ENCODE data around the gene MAP3K8. TPM values are rescaled to one million over a fixed set of nuclear protein-coding genes. Genes with fewer than 3 reads are reported as not detected.
A peak's percentile ranks its signal among the peaks of the same experiment; 100 is the strongest.

Gene MAP3K8
- polyA plus RNA-seq, 3 donors: 54.5 to 206 (median 59.2) TPM

DNA sequence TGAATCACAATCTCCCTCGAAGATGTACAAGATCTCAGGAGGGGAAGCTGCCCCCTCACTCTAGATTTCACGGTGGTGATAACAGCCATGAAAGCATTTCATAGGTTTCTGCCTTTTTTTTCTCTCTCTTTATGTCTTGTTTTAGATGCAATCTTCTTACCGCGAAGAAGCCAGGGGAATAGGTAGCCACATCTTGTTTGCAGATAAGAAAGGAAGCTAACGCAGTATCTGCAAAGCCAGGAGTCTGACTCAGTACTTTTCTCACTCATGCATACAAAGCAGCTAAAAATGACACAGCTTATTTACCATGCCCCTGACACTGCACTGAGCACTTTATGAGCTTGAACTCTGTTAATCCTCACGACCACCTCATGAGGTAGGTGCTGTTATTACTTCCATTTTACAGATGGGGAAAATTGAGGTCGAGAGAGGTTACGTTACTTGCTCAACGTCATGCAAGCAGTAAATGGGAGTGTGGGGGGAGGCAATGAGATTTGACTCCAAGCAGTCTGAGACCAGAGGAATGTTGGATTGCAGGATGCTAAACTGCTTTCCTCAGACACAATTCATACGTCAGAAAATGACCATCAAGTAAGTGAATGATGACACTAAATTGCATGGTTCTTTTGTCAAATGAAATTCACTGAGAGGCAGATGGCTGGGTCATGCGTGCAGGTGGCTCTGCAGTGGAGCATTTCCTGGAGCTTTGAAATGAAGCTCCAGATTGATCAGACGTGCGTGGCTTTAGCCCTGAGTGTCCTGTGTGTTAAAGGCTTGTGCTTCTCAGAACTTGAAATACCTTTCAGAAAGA is 3.3 kb downstream of the MAP3K8 start:
- Histone ChIP-seq H4K20me1 (ENCODE audit: insufficient read depth, low read length) (peaks cover 79% of the 10 kb centered on the region), H3K4me1 (ENCODE audit: control insufficient read depth in 1 of 2, insufficient read depth in 2 of 2, low read length in 2 of 2) (peaks cover 35 to 66% of the 10 kb centered on the region in 2 donors), H2AFZ (ENCODE audit: insufficient read depth, low read depth, low read length, poor library complexity, severe bottlenecking) (no peak overlapping the region), H3K27me3 (ENCODE audit: control insufficient read depth in 2 of 2, insufficient read depth in 2 of 2, low read length in 2 of 2) (no peaks in the 10 kb centered on the region), H3K9ac (ENCODE audit: insufficient read depth, low read length, poor library complexity, severe bottlenecking) (peak overlapping the region; percentile 100), H3K36me3 (replicated peaks in 1 of 2; ENCODE audit: control insufficient read depth in 1 of 2, insufficient read depth in 2 of 2, low read length in 2 of 2) (peaks cover 31 to 51% of the 10 kb centered on the region in 2 donors), H3K9me3 (replicated peaks in 1 of 2; ENCODE audit: control insufficient read depth in 1 of 2, insufficient read depth in 1 of 2, low read length in 2 of 2) (no peaks in the 10 kb centered on the region), H3K79me2 (ENCODE audit: insufficient read depth, low read length) (peaks cover 78% of the 10 kb centered on the region), H3K4me2 (replicated peaks; ENCODE audit: extremely low read depth, low read length, poor library complexity, severe bottlenecking) (peak overlapping the region; percentile 84), H3K27ac (ENCODE audit: low read depth in 1 of 2, low read length in 2 of 2) (peak overlapping the region in 1 of 2 donors; percentile 74), H3K4me3 (replicated peaks in 1 of 3; ENCODE audit: low read depth in 2 of 3, low read length in 3 of 3) (peak overlapping the region; percentile 21 to 100 (median 97))
- peaks cover 59% of the 10 kb centered on the region for H3K4me1 Mint-ChIP-seq
- no peak for TF ChIP-seq CTCF (IDR thresholded peaks at IDR 0.05)
- 35% methylated on average over 5 of the region's 13 CpGs for WGBS (ENCODE audit: insufficient coverage)
- H3K36me3 Mint-ChIP-seq: peaks cover 61 to 64% of the 10 kb centered on the region in 2 donors
- peaks cover 0 to 2% (median 0%) of the 10 kb centered on the region in 3 donors for H3K27me3 Mint-ChIP-seq (ENCODE audit: low read depth in 3 of 3)
- peak overlapping the region; percentile 56 to 98 (median 79) for H3K27ac Mint-ChIP-seq
- intact Hi-C loops (cut with micrococcal nuclease): loop anchor here in 1 of 2 donors (5.0 kb wide), 1 partner anchor 55 kb away; no protein-coding TSS in a partner anchor
- DNase-seq: no peak
- no peaks in the 10 kb centered on the region for H3K9me3 Mint-ChIP-seq
- peak overlapping the region; percentile 98 for H3K4me3 Mint-ChIP-seq

GRCh38 chr10:30438021-30438850 is 4.3 kb downstream of the MAP3K8 start:
- Mint-ChIP-seq H3K27ac (peak overlapping the region in 4 of 7 donors; percentile 35 to 98 (median 66)), H3K27me3 (ENCODE audit: low read depth in 3 of 3) (no peaks in the 10 kb centered on the region), H3K9me3 (no peaks in the 10 kb centered on the region), H3K36me3 (peaks cover 71 to 74% of the 10 kb centered on the region in 2 donors), H3K4me3 (peak overlapping the region; percentile 98), H3K4me1 (peaks cover 55% of the 10 kb centered on the region)
- no peak overlapping the region for H3K9ac ChIP-seq (ENCODE audit: insufficient read depth, low read length, poor library complexity, severe bottlenecking)
- TF ChIP-seq CTCF (IDR thresholded peaks at IDR 0.05): no peak
- peak overlapping the region in 1 of 3 experiments; percentile 100 for H3K4me3 ChIP-seq (replicated peaks in 1 of 3; ENCODE audit: low read depth in 2 of 3, low read length in 3 of 3)
- H3K27ac ChIP-seq (ENCODE audit: low read depth in 1 of 2, low read length in 2 of 2): peak overlapping the region in 1 of 2 donors; percentile 74
- H3K9me3 ChIP-seq (replicated peaks in 1 of 2; ENCODE audit: control insufficient read depth in 1 of 2, insufficient read depth in 1 of 2, low read length in 2 of 2): no peaks in the 10 kb centered on the region
- peaks cover 88% of the 10 kb centered on the region for H3K79me2 ChIP-seq (ENCODE audit: insufficient read depth, low read length)
- 34% methylated on average over 4 of the region's 5 CpGs for WGBS (ENCODE audit: insufficient coverage)
- H3K4me2 ChIP-seq (replicated peaks; ENCODE audit: extremely low read depth, low read length, poor library complexity, severe bottlenecking): peak overlapping the region; percentile 84
- peaks cover 89% of the 10 kb centered on the region for H4K20me1 ChIP-seq (ENCODE audit: insufficient read depth, low read length)
- H3K4me1 ChIP-seq (ENCODE audit: control insufficient read depth in 1 of 2, insufficient read depth in 2 of 2, low read length in 2 of 2): peaks cover 27 to 56% of the 10 kb centered on the region in 2 donors
- no peak for DNase-seq
- peaks cover 41 to 61% of the 10 kb centered on the region in 2 donors for H3K36me3 ChIP-seq (replicated peaks in 1 of 2; ENCODE audit: control insufficient read depth in 1 of 2, insufficient read depth in 2 of 2, low read length in 2 of 2)
- no peaks in the 10 kb centered on the region for H3K27me3 ChIP-seq (ENCODE audit: control insufficient read depth in 2 of 2, insufficient read depth in 2 of 2, low read length in 2 of 2)
- no peak overlapping the region for H2AFZ ChIP-seq (ENCODE audit: insufficient read depth, low read depth, low read length, poor library complexity, severe bottlenecking)
- intact Hi-C loops (cut with micrococcal nuclease): loop anchor here in 1 of 2 donors (5.0 kb wide), 1 partner anchor 54 kb away; no protein-coding TSS in a partner anchor

Measured in CD14-positive monocyte (primary cell).